ENCODE measurements around the gene ZSWIM6. TPM values are rescaled to one million over a fixed set of nuclear protein-coding genes. Genes with fewer than 3 reads are reported as not detected.

ZSWIM6 gene
- polyA plus RNA-seq, 1 experiment, result 11.1 TPM

DNA sequence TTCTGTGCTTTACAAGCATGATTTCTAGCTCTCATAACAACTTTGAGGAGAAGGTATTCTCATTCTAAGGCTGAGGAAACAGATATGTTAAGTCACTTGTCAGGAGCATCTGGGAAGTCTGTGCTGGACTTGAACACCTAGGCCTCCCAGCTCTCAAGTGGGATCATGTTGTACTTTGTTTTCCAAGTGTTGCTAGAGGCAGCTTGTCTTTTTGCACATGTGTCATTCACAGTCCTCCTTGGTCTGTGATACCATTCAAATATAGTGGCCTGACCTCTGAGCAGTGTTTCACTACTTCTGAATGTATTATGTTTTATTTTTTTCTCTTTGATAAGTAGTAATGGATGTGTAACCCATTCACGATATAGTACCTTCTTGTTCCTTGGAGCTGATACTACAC, 21.2 kb downstream of the ZSWIM6 start:
- no peaks in the 10 kb centered on the region for H3K36me3 ChIP-seq (ENCODE audit: control insufficient read depth, insufficient read depth, low read length)
- no peaks in the 10 kb centered on the region for H3K27me3 ChIP-seq (ENCODE audit: control insufficient read depth, insufficient read depth, low read length)
- TF ChIP-seq, protein P1, sequence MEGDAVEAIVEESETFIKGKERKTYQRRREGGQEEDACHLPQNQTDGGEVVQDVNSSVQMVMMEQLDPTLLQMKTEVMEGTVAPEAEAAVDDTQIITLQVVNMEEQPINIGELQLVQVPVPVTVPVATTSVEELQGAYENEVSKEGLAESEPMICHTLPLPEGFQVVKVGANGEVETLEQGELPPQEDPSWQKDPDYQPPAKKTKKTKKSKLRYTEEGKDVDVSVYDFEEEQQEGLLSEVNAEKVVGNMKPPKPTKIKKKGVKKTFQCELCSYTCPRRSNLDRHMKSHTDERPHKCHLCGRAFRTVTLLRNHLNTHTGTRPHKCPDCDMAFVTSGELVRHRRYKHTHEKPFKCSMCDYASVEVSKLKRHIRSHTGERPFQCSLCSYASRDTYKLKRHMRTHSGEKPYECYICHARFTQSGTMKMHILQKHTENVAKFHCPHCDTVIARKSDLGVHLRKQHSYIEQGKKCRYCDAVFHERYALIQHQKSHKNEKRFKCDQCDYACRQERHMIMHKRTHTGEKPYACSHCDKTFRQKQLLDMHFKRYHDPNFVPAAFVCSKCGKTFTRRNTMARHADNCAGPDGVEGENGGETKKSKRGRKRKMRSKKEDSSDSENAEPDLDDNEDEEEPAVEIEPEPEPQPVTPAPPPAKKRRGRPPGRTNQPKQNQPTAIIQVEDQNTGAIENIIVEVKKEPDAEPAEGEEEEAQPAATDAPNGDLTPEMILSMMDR (IDR thresholded peaks at IDR 0.05; ENCODE audit: insufficient read depth, low read depth, low read length), result no peak
- POLR2A ChIA-PET, result no interaction called here
- no peak overlapping the region for H3K4me3 ChIP-seq (ENCODE audit: low read depth, low read length)
- CTCF ChIA-PET, result interaction anchor here (1.1 kb wide), 1 partner anchor 306 kb away, joined by 4 read pairs; no protein-coding TSS in a partner anchor
- no peak for DNase-seq (ENCODE audit: low read depth)

DNA sequence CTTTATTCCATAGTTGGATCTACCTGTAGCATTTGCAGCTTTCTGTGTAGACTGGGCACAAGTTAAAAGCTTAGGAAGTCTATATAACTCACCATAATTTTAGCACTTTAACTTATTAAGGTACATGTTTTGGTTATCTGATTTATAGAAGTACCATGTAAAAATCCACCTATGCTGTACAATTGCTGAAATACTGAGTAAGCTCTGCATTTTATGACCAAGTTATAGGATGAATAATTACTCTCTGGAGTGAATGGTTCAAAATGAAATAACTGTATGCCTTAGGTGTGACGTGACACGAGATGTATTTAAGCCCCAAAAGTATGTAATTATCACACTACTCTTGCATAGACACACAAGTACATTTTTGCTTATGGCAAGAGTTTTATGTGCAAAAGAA, 22.1 kb downstream of the ZSWIM6 start:
- ChIA-PET CTCF (no interaction called here), POLR2A (no interaction called here)
- no peak for DNase-seq (ENCODE audit: low read depth)
- TF ChIP-seq, protein P1 (IDR thresholded peaks at IDR 0.05; ENCODE audit: insufficient read depth, low read depth, low read length), result no peak
- Histone ChIP-seq H3K4me3 (ENCODE audit: low read depth, low read length) (no peak overlapping the region), H3K36me3 (ENCODE audit: control insufficient read depth, insufficient read depth, low read length) (no peaks in the 10 kb centered on the region), H3K27me3 (ENCODE audit: control insufficient read depth, insufficient read depth, low read length) (no peaks in the 10 kb centered on the region)

DNA sequence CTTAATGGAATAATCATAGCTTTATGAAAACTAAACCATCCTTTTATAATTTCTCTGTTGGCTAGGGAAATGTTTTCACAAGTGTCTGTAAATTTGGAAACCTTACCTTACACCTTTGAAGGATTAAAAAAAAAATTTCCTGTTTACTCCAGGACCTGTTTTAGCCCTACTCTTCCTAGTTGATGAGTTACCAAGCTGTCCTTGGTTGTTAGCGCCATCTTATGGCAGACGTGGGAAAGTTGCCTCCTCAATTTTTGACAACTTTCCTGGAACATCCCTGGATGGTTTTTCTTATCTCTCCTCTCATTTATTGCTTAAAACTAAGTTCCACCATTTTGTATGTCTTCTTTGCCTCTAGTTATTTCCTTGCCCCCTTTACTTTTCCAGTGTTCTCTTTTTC, 25.7 kb downstream of the ZSWIM6 start:
- POLR2A ChIA-PET, result interaction anchor here (0.6 kb wide), 1 partner anchor 245 kb away, joined by 3 read pairs; no protein-coding TSS in a partner anchor
- no peaks in the 10 kb centered on the region for H3K36me3 ChIP-seq (ENCODE audit: control insufficient read depth, insufficient read depth, low read length)
- no peaks in the 10 kb centered on the region for H3K27me3 ChIP-seq (ENCODE audit: control insufficient read depth, insufficient read depth, low read length)
- CTCF ChIA-PET, result interaction anchor here (1.2 kb wide), 2 partner anchors 11 to 15 kb away, joined by 3 read pairs; no protein-coding TSS in a partner anchor
- TF ChIP-seq, protein P1 (IDR thresholded peaks at IDR 0.05; ENCODE audit: insufficient read depth, low read depth, low read length), result peak; percentile 28; the same call in 1 of the 2 replicates
- no peak for DNase-seq (ENCODE audit: low read depth)
- no peak overlapping the region for H3K4me3 ChIP-seq (ENCODE audit: low read depth, low read length)

DNA sequence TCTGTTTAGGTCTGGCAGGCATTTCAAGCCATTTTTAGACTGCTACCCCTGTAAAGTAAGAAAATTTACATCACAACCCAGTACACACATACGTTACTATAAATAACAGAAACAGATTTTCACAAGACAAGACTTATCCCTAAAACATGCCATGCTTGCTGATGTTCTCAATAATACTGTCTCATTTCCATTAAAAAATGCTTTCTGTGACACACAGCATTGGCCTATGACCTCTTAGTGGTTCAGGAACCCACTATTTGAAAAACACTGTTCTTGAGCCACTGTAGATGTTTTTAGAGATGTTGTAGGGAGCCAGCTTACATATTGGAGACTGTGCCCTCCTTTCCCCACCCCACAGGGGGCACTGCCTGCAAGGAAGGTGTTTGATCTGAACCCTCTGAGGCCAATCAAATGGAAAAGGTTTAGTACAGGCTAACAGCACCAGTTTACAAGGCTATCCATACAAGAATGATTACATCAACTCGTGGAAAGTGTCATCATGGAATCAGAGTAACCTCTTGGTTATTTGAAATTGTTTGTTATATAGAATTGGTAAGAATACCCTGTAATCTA, 30.8 kb downstream of the ZSWIM6 start:
- H3K36me3 ChIP-seq (ENCODE audit: control insufficient read depth, insufficient read depth, low read length), result no peaks in the 10 kb centered on the region; the same call in 1 of the 2 replicates
- H3K27me3 ChIP-seq (ENCODE audit: control insufficient read depth, insufficient read depth, low read length), result no peaks in the 10 kb centered on the region
- ChIA-PET CTCF (interaction anchor here (0.8 kb wide), 1 partner anchor 32 kb away, joined by 3 read pairs; no protein-coding TSS in a partner anchor), POLR2A (no interaction called here)
- DNase-seq (ENCODE audit: low read depth), result no peak
- no peak overlapping the region for H3K4me3 ChIP-seq (ENCODE audit: low read depth, low read length)
- TF ChIP-seq, protein P1 (IDR thresholded peaks at IDR 0.05; ENCODE audit: insufficient read depth, low read depth, low read length), result peak; percentile 39

DNA sequence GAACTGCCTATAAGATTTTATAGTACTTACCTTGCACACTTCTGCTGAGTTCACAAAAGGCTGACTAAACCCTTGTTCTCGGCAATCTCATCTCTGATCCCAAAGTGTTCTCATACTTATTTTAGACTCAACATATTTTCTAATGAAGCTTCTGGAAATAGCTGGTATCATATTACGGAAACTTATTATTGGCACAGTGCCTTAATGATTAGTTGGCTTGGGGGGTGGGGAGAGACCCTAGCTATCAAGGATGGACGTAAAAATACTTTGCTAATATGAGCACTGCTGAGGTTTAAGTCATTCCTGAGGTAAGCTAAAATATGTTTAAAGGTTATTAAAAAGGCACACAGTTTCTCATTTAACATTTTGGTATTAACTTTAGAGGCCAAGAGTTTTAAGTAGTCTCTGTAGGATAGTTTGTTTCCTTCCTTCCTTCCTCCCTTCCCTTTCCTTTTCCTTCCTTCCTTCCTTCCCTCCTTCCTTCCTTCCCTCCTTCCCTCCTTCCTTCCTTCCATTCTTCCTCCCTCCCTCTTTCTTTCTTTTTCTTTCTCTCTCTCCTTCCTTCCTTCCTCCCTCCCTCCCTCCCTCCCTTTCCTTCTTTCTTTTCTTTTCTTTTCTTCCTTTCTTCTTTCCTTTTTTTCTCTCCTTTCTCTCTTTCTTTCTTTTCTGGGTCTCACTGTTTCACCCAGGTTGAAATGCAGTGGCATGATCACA, 31.5 kb downstream of the ZSWIM6 start:
- DNase-seq (ENCODE audit: low read depth), result no peak

More for the DNA sequence above, 31.5 kb downstream of the ZSWIM6 start:
- Histone ChIP-seq H3K4me3 (ENCODE audit: low read depth, low read length) (no peak overlapping the region), H3K36me3 (ENCODE audit: control insufficient read depth, insufficient read depth, low read length) (no peaks in the 10 kb centered on the region; the same call in 1 of the 2 replicates), H3K27me3 (ENCODE audit: control insufficient read depth, insufficient read depth, low read length) (no peaks in the 10 kb centered on the region)
- TF ChIP-seq, protein P1 (IDR thresholded peaks at IDR 0.05; ENCODE audit: insufficient read depth, low read depth, low read length), result no peak
- ChIA-PET POLR2A (no interaction called here), CTCF (interaction anchor here (1.2 kb wide), 1 partner anchor 278 kb away, joined by 3 read pairs; no protein-coding TSS in a partner anchor)

Data from BJ (cell line).